CD8-positive, alpha-beta memory T cell (primary cell): Measurements from ENCODE around the gene MAP3K15. TPM values are rescaled to one million over a fixed set of nuclear protein-coding genes. Genes with fewer than 3 reads are reported as not detected.

ENCODE experiments used
- CTCF ChIA-PET: fragments of 350-600 bp; sonication (Branson Sonifier 250); formaldehyde crosslinking; loops from one replicate; lab custom pipeline; 2021; ENCODE audit warnings: antibody characterized with exemption; lab: Charles Lee
- POLR2A ChIA-PET: fragments of 350-600 bp; sonication (Branson Sonifier 250); formaldehyde crosslinking; loops from one replicate; lab custom pipeline; 2021; ENCODE audit warnings: antibody characterized with exemption; lab: Charles Lee
- DNase-seq, 5 donors: peaks; one replicate each; pipeline versions ENCODE4 v3.0.0 to v3.0.0-alpha.2; 2020 to 2022; ENCODE audit warnings: mixed read lengths in 1 of 5
- H3K27ac ChIP-seq: one replicate; pipeline ENCODE4 v1.7.0; 2013; ENCODE audit warnings: low read depth, mild to moderate bottlenecking, low read length, moderate library complexity
- H3K27me3 ChIP-seq: 2 replicates; pipeline ENCODE4 v1.7.0; 2013; ENCODE audit warnings: low read length, mild to moderate bottlenecking; ENCODE audit not compliant: insufficient read depth, poor library complexity, severe bottlenecking
- H3K36me3 ChIP-seq: 2 replicates; pipeline ENCODE4 v1.7.0; 2013; ENCODE audit warnings: mild to moderate bottlenecking, low read length, moderate library complexity; ENCODE audit not compliant: insufficient read depth
- H3K4me1 ChIP-seq: 2 replicates; pipeline ENCODE4 v1.7.0; 2013; ENCODE audit warnings: mild to moderate bottlenecking, low read length, moderate library complexity; ENCODE audit not compliant: insufficient read depth
- H3K4me3 ChIP-seq: 2 replicates; pipeline ENCODE4 v1.7.0; 2013; ENCODE audit warnings: mild to moderate bottlenecking, low read length
- H3K9me3 ChIP-seq: 2 replicates; pipeline ENCODE4 v1.7.0; 2013; ENCODE audit warnings: mild to moderate bottlenecking, low read length
- H3K27ac Mint-ChIP-seq, 8 donors: one replicate each; pipeline ENCODE4 v1.8.0; 2020 to 2021; ENCODE audit warnings: mixed read lengths in 8 of 8, mild to moderate bottlenecking in 6 of 8, inconsistent platforms in 3 of 8, moderate library complexity in 3 of 8
- H3K27me3 Mint-ChIP-seq, 2 donors: one replicate each; pipeline ENCODE4 v1.8.0; 2020 to 2021; ENCODE audit warnings: mixed read lengths in 2 of 2, mild to moderate bottlenecking in 1 of 2, moderate library complexity in 1 of 2
- H3K36me3 Mint-ChIP-seq, 3 donors: one replicate each; pipeline ENCODE4 v1.8.0; 2020 to 2021; ENCODE audit warnings: mixed read lengths in 3 of 3, inconsistent platforms in 1 of 3, mild to moderate bottlenecking in 1 of 3
- H3K4me1 Mint-ChIP-seq, 3 donors: one replicate each; pipeline ENCODE4 v1.8.0; 2020 to 2021; ENCODE audit warnings: mixed read lengths in 3 of 3, inconsistent platforms in 1 of 3, mild to moderate bottlenecking in 1 of 3
- H3K4me3 Mint-ChIP-seq, 7 donors: one replicate each; pipeline ENCODE4 v1.8.0; 2020 to 2021; ENCODE audit warnings: mixed read lengths in 7 of 7, mild to moderate bottlenecking in 6 of 7, moderate library complexity in 4 of 7, inconsistent platforms in 2 of 7
- H3K9me3 Mint-ChIP-seq, 5 donors: one replicate each; pipeline ENCODE4 v1.8.0; 2020 to 2022; ENCODE audit warnings: mixed read lengths in 5 of 5, mild to moderate bottlenecking in 3 of 5, moderate library complexity in 2 of 5, inconsistent platforms in 1 of 5
- polyA plus RNA-seq: library from polyadenylated mRNA; unstranded; fragments of 300-500 nt; fragmentation: Illumina TruSeq; gene quantifications from one replicate; pipeline ENCODE4 v1.2.3, GENCODE V29; 2021
- total RNA-seq, 2 experiments: library from RNA; stranded (reverse); gene quantifications; one replicate each; pipeline ENCODE4 v1.2.3, GENCODE V29; 2021

The MAP3K15 gene
- total and polyA plus RNA-seq, 3 experiments from 2014 or later = 0.13 to 0.28 TPM; not detected in 1

DNA sequence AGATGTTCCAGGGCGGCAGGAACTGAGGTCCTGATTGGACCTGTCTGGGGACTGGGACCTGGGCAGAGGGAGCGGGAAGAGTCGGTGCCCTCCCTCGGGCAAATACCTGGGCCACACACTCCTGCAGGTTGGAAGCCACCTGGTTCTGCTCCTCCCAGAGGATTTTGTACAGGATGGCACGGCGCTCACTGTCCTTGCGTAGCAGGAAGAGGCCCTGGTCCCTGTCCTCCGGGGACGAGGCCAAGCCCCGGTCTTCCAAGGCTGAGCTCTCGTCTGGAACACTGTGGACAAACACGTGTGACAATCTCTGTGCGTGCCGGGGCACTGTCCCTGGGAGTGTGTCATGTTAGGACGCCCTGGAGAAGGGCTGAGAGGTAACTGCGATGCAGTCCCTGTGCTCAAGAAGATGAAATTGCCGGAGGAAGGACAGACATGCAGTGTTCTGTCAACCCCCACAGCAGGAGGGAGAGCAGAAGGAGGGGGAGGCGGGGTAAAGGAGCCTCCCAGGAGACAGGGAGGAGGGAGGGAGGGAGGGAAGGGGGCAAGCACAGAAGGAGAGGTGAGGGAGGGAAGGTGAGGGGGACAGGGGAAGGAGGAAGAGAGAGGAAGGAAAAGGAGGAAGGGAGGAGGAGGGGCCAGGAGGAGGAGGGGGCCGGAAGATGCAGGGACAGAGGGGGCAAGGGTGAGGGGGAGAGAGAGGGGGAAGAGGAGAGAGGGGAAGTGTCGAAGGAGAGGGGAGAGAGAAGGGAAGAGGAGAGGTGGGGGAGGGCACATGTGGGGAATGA, 142.6 kb downstream of the MAP3K15 start:
- no peak overlapping the region for H3K27ac ChIP-seq

DNA sequence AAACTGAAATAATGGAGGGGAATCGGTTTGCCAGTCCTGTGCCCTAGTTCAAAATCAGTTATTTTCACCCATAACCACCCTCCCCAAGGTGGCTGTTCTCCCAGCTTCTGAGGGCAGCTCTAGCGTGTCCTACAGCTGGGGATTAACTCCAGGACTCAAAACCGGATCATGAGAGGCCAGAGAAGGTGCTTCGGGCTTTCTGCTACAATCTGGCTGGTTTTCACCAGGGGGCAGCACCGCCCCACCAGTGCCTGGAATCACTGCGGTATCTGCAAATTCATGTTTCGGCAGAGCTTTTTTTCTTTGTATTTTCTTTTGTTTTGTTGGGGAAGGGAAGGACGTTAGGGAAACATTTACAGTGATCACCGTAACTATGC, 143.2 kb downstream of the MAP3K15 start:
- CTCF ChIA-PET = interaction anchor here (0.6 to 2.8 kb wide), 12 partner anchors 9 to 757 kb away, joined by 3 to 12 read pairs (median 4); no protein-coding TSS in a partner anchor
- Histone ChIP-seq H3K4me1 (no peaks in the 10 kb centered on the region), H3K4me3 (peak overlapping the region; percentile 60), H3K9me3 (no peaks in the 10 kb centered on the region), H3K36me3 (no peaks in the 10 kb centered on the region), H3K27ac (no peak overlapping the region), H3K27me3 (no peaks in the 10 kb centered on the region)
- POLR2A ChIA-PET = no interaction called here
- Mint-ChIP-seq H3K9me3 (peaks cover 0 to 2% (median 0%) of the 10 kb centered on the region in 5 donors), H3K27me3 (no peaks in the 10 kb centered on the region), H3K4me3 (peak overlapping the region; percentile 83 to 94 (median 84)), H3K4me1 (peaks cover 4 to 8% (median 8%) of the 10 kb centered on the region in 3 donors), H3K36me3 (peaks cover 0 to 1% (median 0%) of the 10 kb centered on the region in 3 donors), H3K27ac (peak overlapping the region in 6 of 8 donors; percentile 7 to 89 (median 53))
- peak; percentile 42 to 66 (median 47) for DNase-seq

More for the DNA sequence above, 142.6 kb downstream of the MAP3K15 start:
- H3K4me3 Mint-ChIP-seq = peak overlapping the region; percentile 83 to 94 (median 84)
- no peaks in the 10 kb centered on the region for H3K36me3 ChIP-seq
- peaks cover 0 to 1% (median 0%) of the 10 kb centered on the region in 3 donors for H3K36me3 Mint-ChIP-seq
- no peak for DNase-seq
- H3K27ac Mint-ChIP-seq = peak overlapping the region; percentile 7 to 89 (median 56)
- CTCF ChIA-PET = interaction anchor here (0.6 to 2.8 kb wide), 11 partner anchors 9 to 756 kb away, joined by 3 to 12 read pairs (median 5); no protein-coding TSS in a partner anchor
- no peaks in the 10 kb centered on the region for H3K4me1 ChIP-seq
- peak overlapping the region; percentile 60 for H3K4me3 ChIP-seq
- no peaks in the 10 kb centered on the region for H3K27me3 Mint-ChIP-seq
- POLR2A ChIA-PET = no interaction called here
- peaks cover 4 to 8% (median 8%) of the 10 kb centered on the region in 3 donors for H3K4me1 Mint-ChIP-seq
- no peaks in the 10 kb centered on the region for H3K9me3 ChIP-seq
- H3K9me3 Mint-ChIP-seq = peaks cover 0 to 2% (median 0%) of the 10 kb centered on the region in 5 donors
- H3K27me3 ChIP-seq = no peaks in the 10 kb centered on the region

DNA sequence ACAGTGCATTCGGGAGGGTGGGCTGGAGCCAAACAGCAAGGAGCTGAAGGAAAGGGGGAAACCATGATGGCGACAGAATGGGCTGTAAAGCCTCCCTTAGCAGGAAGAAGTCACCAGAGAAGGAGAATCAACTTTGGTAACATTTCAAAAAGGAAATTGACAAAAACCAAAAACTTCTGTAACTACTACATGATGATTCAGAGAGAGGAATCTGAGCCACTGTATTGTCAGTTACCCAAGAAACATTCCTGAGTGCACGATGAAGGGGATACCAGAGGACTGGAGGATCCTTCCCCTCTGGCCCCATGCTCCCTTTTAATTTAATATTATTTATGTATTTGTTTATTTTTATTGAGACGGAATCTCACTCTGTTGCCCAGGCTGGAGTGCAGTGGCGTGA, 145.2 kb downstream of the MAP3K15 start:
- Histone ChIP-seq H3K27ac (no peak overlapping the region), H3K4me1 (no peaks in the 10 kb centered on the region), H3K27me3 (no peaks in the 10 kb centered on the region), H3K36me3 (no peaks in the 10 kb centered on the region), H3K4me3 (no peak overlapping the region), H3K9me3 (no peaks in the 10 kb centered on the region)
- ChIA-PET POLR2A (no interaction called here), CTCF (no interaction called here)
- peaks cover 4 to 8% (median 8%) of the 10 kb centered on the region in 3 donors for H3K4me1 Mint-ChIP-seq
- peaks cover 3 to 4% (median 3%) of the 10 kb centered on the region in 3 donors for H3K36me3 Mint-ChIP-seq
- DNase-seq = no peak
- peaks cover 0 to 3% (median 0%) of the 10 kb centered on the region in 5 donors for H3K9me3 Mint-ChIP-seq
- H3K4me3 Mint-ChIP-seq = no peak overlapping the region
- no peak overlapping the region for H3K27ac Mint-ChIP-seq
- H3K27me3 Mint-ChIP-seq = no peaks in the 10 kb centered on the region

DNA sequence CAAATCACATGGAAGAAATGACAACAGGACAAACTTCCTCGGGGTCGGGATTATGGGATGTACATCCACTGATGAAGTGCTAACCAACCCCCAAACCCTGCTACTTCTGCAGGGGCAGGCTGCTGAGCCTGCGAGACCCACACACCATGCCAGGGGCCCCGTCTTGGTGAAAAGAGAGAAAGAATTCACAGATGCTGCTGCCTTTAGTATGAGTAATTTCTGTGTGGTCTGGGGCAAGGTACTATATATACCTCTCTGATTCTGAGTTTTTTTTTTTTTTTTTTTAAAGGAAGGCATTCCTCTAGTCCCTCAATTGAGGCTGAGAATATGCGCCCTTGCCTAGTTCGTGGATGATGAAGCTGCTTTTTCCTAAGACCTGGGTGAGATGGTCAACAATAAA, 146.7 kb downstream of the MAP3K15 start:
- Histone ChIP-seq H3K9me3 (no peaks in the 10 kb centered on the region), H3K4me1 (no peaks in the 10 kb centered on the region), H3K27me3 (no peaks in the 10 kb centered on the region), H3K4me3 (no peak overlapping the region), H3K27ac (no peak overlapping the region), H3K36me3 (no peaks in the 10 kb centered on the region)
- peaks cover 3 to 7% (median 6%) of the 10 kb centered on the region in 3 donors for H3K36me3 Mint-ChIP-seq
- peaks cover 4 to 8% (median 8%) of the 10 kb centered on the region in 3 donors for H3K4me1 Mint-ChIP-seq
- CTCF ChIA-PET = no interaction called here
- no peak overlapping the region for H3K27ac Mint-ChIP-seq
- H3K27me3 Mint-ChIP-seq = no peaks in the 10 kb centered on the region
- no peak overlapping the region for H3K4me3 Mint-ChIP-seq
- no peak for DNase-seq
- H3K9me3 Mint-ChIP-seq = peaks cover 0 to 4% (median 0%) of the 10 kb centered on the region in 5 donors
- POLR2A ChIA-PET = no interaction called here

DNA sequence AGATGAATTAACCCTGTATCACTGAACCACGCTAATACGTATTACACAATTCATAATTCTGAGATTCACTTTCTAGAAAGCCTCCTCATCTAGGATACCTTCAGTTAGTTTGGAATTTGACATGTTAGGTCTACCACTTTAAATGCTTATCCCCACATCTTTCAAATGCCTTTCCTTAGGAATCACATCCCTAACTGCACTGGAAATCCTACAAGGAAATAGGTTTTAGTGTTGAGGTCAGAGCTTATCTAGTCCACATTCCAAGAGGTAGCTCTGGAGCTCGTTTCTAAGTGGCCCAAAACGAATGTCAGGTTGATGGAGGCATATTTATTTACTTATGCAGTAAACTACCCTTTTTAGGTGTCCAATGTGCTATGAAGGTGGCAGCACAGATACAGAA, 153.6 kb downstream of the MAP3K15 start:
- CTCF ChIA-PET = interaction anchor here (2.7 kb wide), 1 partner anchor 11 kb away, joined by 12 read pairs; no protein-coding TSS in a partner anchor
- H3K27me3 Mint-ChIP-seq = peaks cover 0 to 2% of the 10 kb centered on the region in 2 donors
- DNase-seq = no peak
- Histone ChIP-seq H3K27me3 (no peaks in the 10 kb centered on the region), H3K36me3 (peaks cover 20% of the 10 kb centered on the region), H3K4me3 (no peak overlapping the region), H3K9me3 (no peaks in the 10 kb centered on the region), H3K4me1 (no peaks in the 10 kb centered on the region), H3K27ac (no peak overlapping the region)
- no peak overlapping the region for H3K4me3 Mint-ChIP-seq
- POLR2A ChIA-PET = no interaction called here
- no peaks in the 10 kb centered on the region for H3K4me1 Mint-ChIP-seq
- peaks cover 0 to 3% (median 0%) of the 10 kb centered on the region in 5 donors for H3K9me3 Mint-ChIP-seq
- H3K36me3 Mint-ChIP-seq = peaks cover 0 to 69% (median 7%) of the 10 kb centered on the region in 3 donors
- H3K27ac Mint-ChIP-seq = no peak overlapping the region

DNA sequence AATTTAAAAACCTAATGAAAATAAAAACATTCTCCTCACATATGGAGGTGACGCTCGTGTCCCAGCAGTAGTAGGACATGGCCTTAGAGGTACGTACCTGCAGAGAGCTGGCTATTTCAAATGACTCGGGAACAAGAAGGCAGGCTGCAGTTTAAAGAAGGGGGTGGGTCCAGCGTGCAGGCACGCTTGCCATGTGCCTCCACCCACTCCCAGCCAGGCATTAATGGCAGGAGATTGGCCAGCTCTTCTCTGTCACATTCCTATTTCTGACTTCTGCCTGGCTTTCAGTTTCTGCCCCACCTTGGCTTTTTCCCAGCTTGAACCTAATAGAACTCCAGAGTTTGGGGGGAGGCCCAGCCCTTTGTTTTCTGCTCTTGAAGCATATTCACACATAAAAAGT, 154.4 kb downstream of the MAP3K15 start:
- Mint-ChIP-seq H3K27me3 (peaks cover 0 to 2% of the 10 kb centered on the region in 2 donors), H3K4me1 (no peaks in the 10 kb centered on the region), H3K27ac (peak overlapping the region in 1 of 8 donors; percentile 22), H3K9me3 (peaks cover 0 to 3% (median 0%) of the 10 kb centered on the region in 5 donors), H3K36me3 (peaks cover 0 to 74% (median 7%) of the 10 kb centered on the region in 3 donors), H3K4me3 (no peak overlapping the region)
- ChIA-PET CTCF (interaction anchor here (2.7 kb wide), 1 partner anchor 11 kb away, joined by 12 read pairs; no protein-coding TSS in a partner anchor), POLR2A (no interaction called here)
- Histone ChIP-seq H3K4me1 (no peaks in the 10 kb centered on the region), H3K27me3 (no peaks in the 10 kb centered on the region), H3K9me3 (no peaks in the 10 kb centered on the region), H3K36me3 (peaks cover 26% of the 10 kb centered on the region), H3K27ac (no peak overlapping the region), H3K4me3 (no peak overlapping the region)
- DNase-seq = no peak

DNA sequence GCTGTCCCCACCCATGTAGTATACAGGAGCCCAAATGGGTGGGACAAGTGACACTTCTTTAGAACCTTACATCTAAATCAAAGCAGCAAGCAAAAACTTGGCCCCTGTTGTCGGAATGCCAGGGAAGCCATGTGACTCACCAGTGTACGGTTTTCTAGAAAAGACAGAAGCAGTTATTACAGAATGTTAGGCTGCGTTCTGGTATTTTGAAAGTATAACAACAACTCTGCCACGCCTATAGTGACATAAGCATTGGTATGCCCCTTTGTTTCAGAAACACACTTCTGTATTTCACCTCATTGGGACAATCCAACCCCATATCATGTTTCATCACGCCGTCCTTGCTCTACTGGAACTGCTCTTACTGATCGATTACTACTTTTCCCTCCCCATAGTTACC, 156.8 kb downstream of the MAP3K15 start:
- ChIA-PET CTCF (interaction anchor here (2.4 kb wide), 1 partner anchor 13 kb away, joined by 8 read pairs; no protein-coding TSS in a partner anchor), POLR2A (no interaction called here)
- Mint-ChIP-seq H3K4me3 (no peak overlapping the region), H3K27ac (no peak overlapping the region), H3K36me3 (peaks cover 0 to 90% (median 1%) of the 10 kb centered on the region in 3 donors), H3K9me3 (peaks cover 0 to 2% (median 0%) of the 10 kb centered on the region in 5 donors), H3K4me1 (no peaks in the 10 kb centered on the region), H3K27me3 (peaks cover 0 to 2% of the 10 kb centered on the region in 2 donors)
- no peak overlapping the region for H3K27ac ChIP-seq
- no peaks in the 10 kb centered on the region for H3K27me3 ChIP-seq
- no peaks in the 10 kb centered on the region for H3K4me1 ChIP-seq
- DNase-seq = no peak
- no peaks in the 10 kb centered on the region for H3K9me3 ChIP-seq
- H3K4me3 ChIP-seq = no peak overlapping the region
- H3K36me3 ChIP-seq = peaks cover 39% of the 10 kb centered on the region

DNA sequence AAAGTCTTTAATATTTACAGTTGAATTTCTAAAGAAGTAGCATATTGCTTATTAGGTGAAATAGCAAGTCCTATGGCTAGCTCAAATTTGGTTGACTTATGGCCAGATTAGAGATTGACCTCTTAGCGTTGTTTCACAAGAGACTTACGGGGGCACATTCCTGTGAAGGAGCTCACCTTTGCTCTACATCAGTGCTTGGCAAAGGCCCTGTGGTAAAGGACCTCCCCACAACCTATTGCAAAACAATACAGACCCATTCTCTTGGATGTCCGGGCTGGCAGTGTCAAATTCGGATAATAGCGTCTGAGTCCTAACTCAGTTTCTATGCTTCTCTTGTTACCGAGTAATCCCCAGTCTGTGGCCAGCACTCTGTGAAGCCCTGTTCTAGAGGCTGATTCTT, 160.7 kb downstream of the MAP3K15 start:
- H3K4me3 ChIP-seq = no peak overlapping the region
- ChIA-PET POLR2A (no interaction called here), CTCF (no interaction called here)
- no peaks in the 10 kb centered on the region for H3K9me3 ChIP-seq
- H3K27me3 ChIP-seq = no peaks in the 10 kb centered on the region
- H3K27ac ChIP-seq = no peak overlapping the region
- no peaks in the 10 kb centered on the region for H3K9me3 Mint-ChIP-seq
- peaks cover 13 to 19% (median 15%) of the 10 kb centered on the region in 3 donors for H3K4me1 Mint-ChIP-seq
- no peaks in the 10 kb centered on the region for H3K27me3 Mint-ChIP-seq
- peak overlapping the region in 2 of 8 donors; percentile 36 to 38 for H3K27ac Mint-ChIP-seq
- peaks cover 5 to 86% (median 6%) of the 10 kb centered on the region in 3 donors for H3K36me3 Mint-ChIP-seq
- H3K36me3 ChIP-seq = peaks cover 39% of the 10 kb centered on the region
- H3K4me3 Mint-ChIP-seq = no peak overlapping the region
- DNase-seq = no peak
- no peaks in the 10 kb centered on the region for H3K4me1 ChIP-seq
